ENCODE measurements around the gene SLC35E2B.
"Not testable (repeated sequence)": the region's sequence is repeated elsewhere in the genome, so short reads cannot be mapped to it uniquely, and the experiment has no call there.

Gene SLC35E2B

GRCh38 chr1:1704284-1704957, 11.8 kb upstream of the SLC35E2B start:
- DNase-seq, result not testable (repeated sequence)

- DNase-seq, result no peak
Observed at GRCh38 chr1:1703796-1704195, 11.2 kb upstream of the SLC35E2B start.

GRCh38 chr1:1702506-1702905, 9.9 kb upstream of the SLC35E2B start:
- not testable (repeated sequence) for DNase-seq

- DNase-seq, result not testable (repeated sequence)
Observed at GRCh38 chr1:1700557-1700956, 8.0 kb upstream of the SLC35E2B start.

- DNase-seq, result not testable (repeated sequence)
Observed at GRCh38 chr1:1700067-1700466, 7.5 kb upstream of the SLC35E2B start.

GRCh38 chr1:1699061-1699460, 6.5 kb upstream of the SLC35E2B start:
- DNase-seq, result not testable (repeated sequence)

GRCh38 chr1:1697358-1698183, 5.0 kb upstream of the SLC35E2B start:
- not testable (repeated sequence) for DNase-seq

GRCh38 chr1:1696431-1697357, 4.1 kb upstream of the SLC35E2B start:
- not testable (repeated sequence) for DNase-seq

- DNase-seq, result peak in 24 of 56 donors; percentile 12 to 88 (median 70)
Observed at GRCh38 chr1:1692324-1692713, 276 bp downstream of the SLC35E2B start.

GRCh38 chr1:1691443-1691842, 1.2 kb downstream of the SLC35E2B start:
- not testable (repeated sequence) for DNase-seq

- not testable (repeated sequence) for DNase-seq
Observed at GRCh38 chr1:1689526-1689925, 3.1 kb downstream of the SLC35E2B start.

- no peak for DNase-seq
Observed at GRCh38 chr1:1687846-1688245, 4.7 kb downstream of the SLC35E2B start.

GRCh38 chr1:1684031-1684681, 8.4 kb downstream of the SLC35E2B start:
- DNase-seq, result no peak

GRCh38 chr1:1683104-1683905, 9.3 kb downstream of the SLC35E2B start:
- DNase-seq, result no peak

GRCh38 chr1:1680912-1681273, 11.7 kb downstream of the SLC35E2B start:
- DNase-seq, result no peak

- no peak for DNase-seq
Observed at GRCh38 chr1:1680031-1680911, 12.3 kb downstream of the SLC35E2B start.

GRCh38 chr1:1678581-1679380, 13.8 kb downstream of the SLC35E2B start:
- DNase-seq, result no peak

Data from nucleus accumbens (tissue), 56 donors.